Hepatocyte (in vitro differentiated cells): ENCODE data around the gene RBFOX2. TPM values are rescaled to one million over a fixed set of nuclear protein-coding genes. Genes with fewer than 3 reads are reported as not detected.

Source experiments
- DNase-seq: peaks from one replicate; pipeline ENCODE4 v3.0.0-alpha.2; 2016; ENCODE audit warnings: low spot score
- H2AFZ ChIP-seq: fragments of 200-600 bp; sonication (generic); 2 replicates; pipeline ENCODE4 v1.6.0; 2016; ENCODE audit warnings: antibody characterized with exemption, mild to moderate bottlenecking
- H3K27ac ChIP-seq: fragments of 200-600 bp; sonication (generic); 2 replicates; pipeline ENCODE4 v1.5.1; 2016; ENCODE audit warnings: mild to moderate bottlenecking
- H3K27me3 ChIP-seq: fragments of 200-600 bp; sonication (generic); 2 replicates; pipeline ENCODE4 v1.6.1; 2016
- H3K36me3 ChIP-seq: fragments of 200-600 bp; sonication (generic); replicated peaks from 2 replicates; pipeline ENCODE4 v1.5.1; 2016; ENCODE audit warnings: low read depth; ENCODE audit not compliant: insufficient read depth
- H3K4me1 ChIP-seq: fragments of 200-600 bp; sonication (generic); 2 replicates; pipeline ENCODE4 v1.5.1; 2016; ENCODE audit warnings: mild to moderate bottlenecking, moderate library complexity; ENCODE audit not compliant: insufficient read depth
- H3K4me2 ChIP-seq: fragments of 200-600 bp; sonication (generic); 2 replicates; pipeline ENCODE4 v1.6.0; 2016
- H3K4me3 ChIP-seq: fragments of 200-600 bp; sonication (generic); 2 replicates; pipeline ENCODE4 v1.5.1; 2016; ENCODE audit warnings: mild to moderate bottlenecking
- H3K79me2 ChIP-seq: fragments of 200-600 bp; sonication (generic); 2 replicates; pipeline ENCODE4 v1.6.0; 2017; ENCODE audit warnings: mild to moderate bottlenecking
- H3K9me2 ChIP-seq: fragments of 200-600 bp; sonication (generic); replicated peaks from 2 replicates; pipeline ENCODE4 v1.6.0; 2017; ENCODE audit warnings: mild to moderate bottlenecking; ENCODE audit not compliant: insufficient read depth
- H3K9me3 ChIP-seq: fragments of 200-600 bp; sonication (generic); 2 replicates; pipeline ENCODE4 v1.5.1; 2016; ENCODE audit warnings: low read depth, mild to moderate bottlenecking
- H4K20me1 ChIP-seq: fragments of 200-600 bp; sonication (generic); 2 replicates; pipeline ENCODE4 v1.6.0; 2016; ENCODE audit warnings: mild to moderate bottlenecking; ENCODE audit not compliant: insufficient read depth, poor library complexity, severe bottlenecking
- EZH2 ChIP-seq: fragments of 200-600 bp; sonication (generic); IDR thresholded peaks from 2 replicates; pipeline ENCODE4 v1.6.1; 2016; ENCODE audit warnings: antibody characterized with exemption, mild to moderate bottlenecking, borderline replicate concordance
- EZH2phosphoT487 ChIP-seq: fragments of 200-600 bp; sonication (generic); IDR thresholded peaks from one replicate; pipeline ENCODE4 v1.6.1; 2018; ENCODE audit warnings: antibody characterized with exemption, mild to moderate bottlenecking, low read depth, moderate library complexity; ENCODE audit not compliant: unreplicated experiment, severe bottlenecking
- WGBS: methylation state at CpG from one replicate; pipeline ENCODE4 v1.1.6; 2016; ENCODE audit warnings: low lambda C conversion rate; ENCODE audit errors: missing lambda C conversion rate; 5-methylcytosine and 5-hydroxymethylcytosine counted together
- polyA plus RNA-seq: library from polyadenylated mRNA; unstranded; fragments of >200 nt; fragmentation: Nextera tagmentation; extraction: Ambion mirVana; gene quantifications from 2 replicates; pipeline ENCODE4 v1.2.1, GENCODE V29; 2016
- total RNA-seq: library from RNA; depleted of rRNA; stranded (reverse); fragments of >200 nt; gene quantifications from 2 replicates; pipeline ENCODE4 v1.2.3, GENCODE V29; 2014
- TF ChIP-seq, protein P1 (sequence below): fragments of 200-600 bp; sonication (generic); IDR thresholded peaks from 2 replicates; pipeline ENCODE4 v1.5.1; 2016; ENCODE audit warnings: antibody characterized with exemption, mild to moderate bottlenecking; ENCODE audit not compliant: poor library complexity

The RBFOX2 gene
- total and polyA plus RNA-seq, 2 experiments from 2014 or later: 76.7 to 133 TPM

DNA sequence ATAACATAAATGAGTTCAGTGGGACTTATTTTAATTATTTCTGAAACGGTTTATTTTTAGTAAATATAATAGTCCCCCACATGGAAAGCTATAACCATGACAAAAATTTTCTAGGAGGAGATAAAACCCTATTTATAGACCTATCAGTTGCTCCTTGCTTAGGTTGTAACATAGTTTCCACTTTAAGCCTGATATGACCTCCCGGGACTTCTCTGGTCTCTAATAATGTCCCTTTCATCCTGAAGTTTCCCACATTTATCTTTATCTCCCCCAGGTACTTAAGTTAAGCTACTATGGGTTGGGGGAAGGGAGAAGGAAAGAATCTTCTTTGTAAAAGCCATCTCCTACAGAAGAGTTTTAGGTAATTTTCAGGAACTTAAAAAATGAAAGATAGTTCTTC lies 117.7 kb downstream of the RBFOX2 start:
- Histone ChIP-seq H4K20me1 (peaks cover under 1% of the 10 kb centered on the region), H3K27ac (no peak overlapping the region), H3K27me3 (no peaks in the 10 kb centered on the region), H3K9me2 (no peaks in the 10 kb centered on the region), H3K79me2 (peaks cover 88% of the 10 kb centered on the region), H2AFZ (no peak overlapping the region), H3K4me3 (no peak overlapping the region), H3K36me3 (no peaks in the 10 kb centered on the region), H3K4me2 (no peak overlapping the region), H3K9me3 (no peaks in the 10 kb centered on the region), H3K4me1 (peaks cover 28% of the 10 kb centered on the region)
- 23% methylated on average over 2 of the region's 2 CpGs for WGBS
- TF ChIP-seq EZH2 (no peak), EZH2phosphoT487 (no peak)
- TF ChIP-seq, protein P1, sequence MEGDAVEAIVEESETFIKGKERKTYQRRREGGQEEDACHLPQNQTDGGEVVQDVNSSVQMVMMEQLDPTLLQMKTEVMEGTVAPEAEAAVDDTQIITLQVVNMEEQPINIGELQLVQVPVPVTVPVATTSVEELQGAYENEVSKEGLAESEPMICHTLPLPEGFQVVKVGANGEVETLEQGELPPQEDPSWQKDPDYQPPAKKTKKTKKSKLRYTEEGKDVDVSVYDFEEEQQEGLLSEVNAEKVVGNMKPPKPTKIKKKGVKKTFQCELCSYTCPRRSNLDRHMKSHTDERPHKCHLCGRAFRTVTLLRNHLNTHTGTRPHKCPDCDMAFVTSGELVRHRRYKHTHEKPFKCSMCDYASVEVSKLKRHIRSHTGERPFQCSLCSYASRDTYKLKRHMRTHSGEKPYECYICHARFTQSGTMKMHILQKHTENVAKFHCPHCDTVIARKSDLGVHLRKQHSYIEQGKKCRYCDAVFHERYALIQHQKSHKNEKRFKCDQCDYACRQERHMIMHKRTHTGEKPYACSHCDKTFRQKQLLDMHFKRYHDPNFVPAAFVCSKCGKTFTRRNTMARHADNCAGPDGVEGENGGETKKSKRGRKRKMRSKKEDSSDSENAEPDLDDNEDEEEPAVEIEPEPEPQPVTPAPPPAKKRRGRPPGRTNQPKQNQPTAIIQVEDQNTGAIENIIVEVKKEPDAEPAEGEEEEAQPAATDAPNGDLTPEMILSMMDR: no peak
- no peak for DNase-seq

DNA sequence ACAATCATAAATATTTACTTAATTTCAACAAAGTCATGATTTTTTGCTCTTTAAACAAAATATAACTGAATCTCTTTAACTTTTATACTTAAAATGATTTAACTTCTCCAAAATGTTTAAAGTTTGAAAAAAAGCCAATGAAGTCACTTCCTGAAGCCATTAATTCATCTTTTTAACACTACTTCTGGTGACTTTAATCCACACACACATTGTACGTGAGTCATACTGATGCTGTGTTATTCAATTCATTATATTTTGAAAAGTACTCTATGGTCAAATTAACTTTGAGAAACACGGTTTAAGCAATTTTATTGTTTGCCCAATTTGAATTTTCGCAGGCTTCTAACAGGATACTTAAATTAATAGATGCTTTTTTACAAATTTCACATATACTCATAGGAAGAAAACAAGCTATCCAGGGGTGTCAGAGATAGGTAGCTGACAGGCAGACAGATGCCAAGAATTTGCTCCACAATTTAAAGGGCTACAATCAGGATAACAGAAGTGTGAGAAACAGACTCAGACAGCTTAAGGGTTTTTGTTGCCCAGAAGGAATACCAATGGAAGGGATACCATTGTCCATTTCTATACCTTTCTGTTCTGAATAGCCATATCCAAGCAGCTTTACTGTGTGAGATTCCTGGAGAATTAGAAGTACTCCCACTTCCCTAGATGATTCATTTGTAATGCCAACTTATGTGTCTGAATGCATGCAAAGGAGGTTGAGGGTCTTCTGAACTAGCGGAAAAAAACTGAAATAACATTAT lies 118.4 kb downstream of the RBFOX2 start:
- Histone ChIP-seq H3K9me2 (no peaks in the 10 kb centered on the region), H3K9me3 (no peaks in the 10 kb centered on the region), H2AFZ (no peak overlapping the region), H3K4me2 (no peak overlapping the region), H3K4me3 (no peak overlapping the region), H3K36me3 (no peaks in the 10 kb centered on the region), H3K4me1 (peaks cover 26% of the 10 kb centered on the region), H3K27ac (no peak overlapping the region), H3K79me2 (peaks cover 91% of the 10 kb centered on the region), H3K27me3 (no peaks in the 10 kb centered on the region), H4K20me1 (peaks cover 6% of the 10 kb centered on the region)
- no peak for DNase-seq
- 77% methylated on average over 4 of the region's 4 CpGs for WGBS
- TF ChIP-seq EZH2 (no peak), EZH2phosphoT487 (no peak)
- TF ChIP-seq, protein P1: no peak

DNA sequence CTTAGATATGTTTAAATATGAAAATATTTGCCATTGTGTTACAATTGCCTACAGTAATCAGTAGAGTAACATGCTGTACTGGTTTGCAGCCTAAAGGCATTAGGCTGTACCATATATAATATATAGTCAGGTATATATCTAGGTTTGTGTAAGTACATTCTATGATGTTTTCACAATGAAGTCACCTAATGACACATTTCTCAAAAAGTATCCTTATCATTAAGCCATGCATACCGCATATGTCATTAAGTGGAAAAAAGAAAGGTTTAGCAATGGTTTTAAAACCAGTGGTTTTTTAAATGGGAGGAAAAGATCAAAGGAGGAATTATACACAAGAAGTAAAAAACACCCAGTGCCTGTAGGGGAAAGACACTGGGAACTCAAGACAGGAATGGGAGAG lies 122.7 kb downstream of the RBFOX2 start:
- WGBS: 50% methylated on average over 1 of the region's 1 CpG
- Histone ChIP-seq H2AFZ (no peak overlapping the region), H4K20me1 (peaks cover 13% of the 10 kb centered on the region), H3K36me3 (no peaks in the 10 kb centered on the region), H3K4me1 (peaks cover 11% of the 10 kb centered on the region), H3K79me2 (peaks cover 100% of the 10 kb centered on the region), H3K27me3 (no peaks in the 10 kb centered on the region), H3K4me3 (no peak overlapping the region), H3K4me2 (no peak overlapping the region), H3K27ac (no peak overlapping the region), H3K9me2 (no peaks in the 10 kb centered on the region), H3K9me3 (no peaks in the 10 kb centered on the region)
- no peak for DNase-seq
- TF ChIP-seq EZH2phosphoT487: no peak
- TF ChIP-seq, protein P1: no peak
- no peak for TF ChIP-seq EZH2
